GM18519 (cell line): ENCODE measurements around the gene CREBBP.

Source experiments
- ATAC-seq: cut with Tn5 transposase; IDR thresholded peaks from one replicate; pipeline ENCODE4 v1.9.1; 2021; ENCODE audit warnings: mild to moderate bottlenecking, moderate library complexity; ENCODE audit not compliant: unreplicated experiment, low FRiP score

The CREBBP gene

GRCh38 chr16:3800477-3801270 lies 79.8 kb downstream of the CREBBP start:
- ATAC-seq, result no peak

- no peak for ATAC-seq
These were observed 80.5 kb downstream of the CREBBP start for GRCh38 chr16:3800019-3800418.

- no peak for ATAC-seq
These were observed 81.2 kb downstream of the CREBBP start for GRCh38 chr16:3799354-3799753.

- ATAC-seq, result no peak
These were observed 81.7 kb downstream of the CREBBP start for GRCh38 chr16:3798838-3799237.

GRCh38 chr16:3797904-3798811 lies 82.4 kb downstream of the CREBBP start:
- no peak for ATAC-seq

DNA sequence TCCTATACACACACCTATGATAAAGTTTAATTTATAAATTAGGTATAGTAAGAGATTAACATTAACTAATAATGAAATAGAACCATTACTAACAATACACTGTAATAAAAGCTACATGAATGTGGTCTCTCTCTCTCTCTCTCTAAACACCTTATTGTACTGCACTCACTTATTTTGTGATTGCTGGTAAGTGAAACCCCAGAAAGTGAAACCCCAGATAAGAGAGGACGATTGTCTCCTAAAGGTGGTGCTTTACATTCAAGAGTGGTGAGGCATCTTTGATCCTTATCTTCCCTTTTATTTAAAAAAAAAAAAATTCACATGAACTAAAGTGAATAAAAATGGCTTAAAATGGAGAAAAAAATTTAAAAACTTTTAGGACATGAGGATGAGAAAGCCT lies 83.0 kb downstream of the CREBBP start:
- ATAC-seq, result no peak

DNA sequence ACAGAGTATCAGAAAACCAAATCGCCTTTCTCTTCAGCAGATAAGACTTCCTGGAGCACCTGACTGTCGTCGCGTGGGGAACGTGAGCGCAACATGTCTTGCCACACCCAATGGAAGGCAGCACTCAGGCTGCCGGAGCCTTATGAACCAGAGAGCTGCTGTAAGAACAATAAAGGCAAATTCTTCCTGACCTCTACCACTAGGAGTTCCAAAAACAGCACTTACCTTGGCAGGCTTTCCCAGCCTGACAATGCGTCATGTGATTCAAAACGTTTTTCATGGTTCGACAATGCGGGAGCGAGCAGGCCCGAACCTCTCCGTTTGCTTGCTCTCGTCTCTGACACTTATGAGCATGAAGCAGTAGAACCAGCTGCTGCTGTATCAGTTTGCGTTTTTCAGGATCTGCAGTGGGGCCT lies 87.3 kb downstream of the CREBBP start:
- no peak for ATAC-seq

- no peak for ATAC-seq
These were observed 88.0 kb downstream of the CREBBP start for GRCh38 chr16:3792472-3793012.

DNA sequence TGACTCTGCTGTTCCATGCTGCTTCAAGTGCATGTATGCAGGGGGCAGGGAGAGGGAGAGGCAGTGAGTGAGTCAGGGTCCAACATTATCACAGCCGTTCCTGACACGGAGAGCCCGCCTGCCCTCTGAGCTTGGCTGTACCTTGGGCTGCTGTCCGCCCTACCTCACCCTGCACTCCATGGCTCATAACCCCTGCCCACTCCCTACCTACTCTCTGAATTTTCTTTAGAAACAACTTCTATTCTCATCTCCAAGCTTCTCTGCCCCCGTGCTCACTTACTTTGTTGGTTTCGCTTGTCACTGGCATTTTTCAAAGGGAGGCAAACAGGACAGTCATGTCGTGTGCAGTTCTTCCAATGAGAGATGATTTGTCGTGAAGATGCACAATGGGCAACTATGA lies 88.8 kb downstream of the CREBBP start:
- ATAC-seq, result no peak

DNA sequence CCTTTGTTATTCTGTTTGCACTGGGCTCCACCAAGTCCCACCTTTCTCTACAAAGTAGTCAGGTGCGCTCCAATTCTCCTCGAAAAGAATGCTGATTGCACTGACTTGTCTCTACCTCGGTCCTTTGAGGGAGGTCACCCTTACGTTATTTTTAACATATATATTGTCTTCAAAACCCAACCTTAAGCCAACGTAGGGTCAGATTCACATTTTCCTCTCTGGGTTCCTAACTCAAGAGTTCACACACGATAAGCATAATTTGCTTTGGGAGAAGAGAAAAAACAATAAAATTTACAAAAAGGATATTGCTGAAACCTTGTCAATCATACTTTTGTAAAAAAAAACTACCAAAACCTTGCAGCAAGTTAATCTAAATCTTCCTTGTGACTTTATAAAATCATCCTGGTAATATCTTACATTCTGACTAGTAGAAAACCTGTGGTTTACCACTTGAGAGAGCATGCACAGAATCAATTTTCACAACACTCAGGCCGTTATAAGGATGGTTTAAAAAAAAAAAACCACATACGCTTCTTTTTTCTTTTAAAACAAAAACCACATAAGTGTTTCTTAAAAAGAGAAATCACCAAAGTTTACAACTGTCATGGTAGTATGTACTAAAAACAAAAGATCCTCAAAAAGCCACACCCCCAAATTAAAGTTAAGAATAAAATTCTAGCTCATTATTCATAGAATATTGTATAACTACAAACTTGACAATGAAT lies 91.0 kb downstream of the CREBBP start:
- ATAC-seq, result no peak

GRCh38 chr16:3788711-3789374 lies 91.7 kb downstream of the CREBBP start:
- ATAC-seq, result no peak

DNA sequence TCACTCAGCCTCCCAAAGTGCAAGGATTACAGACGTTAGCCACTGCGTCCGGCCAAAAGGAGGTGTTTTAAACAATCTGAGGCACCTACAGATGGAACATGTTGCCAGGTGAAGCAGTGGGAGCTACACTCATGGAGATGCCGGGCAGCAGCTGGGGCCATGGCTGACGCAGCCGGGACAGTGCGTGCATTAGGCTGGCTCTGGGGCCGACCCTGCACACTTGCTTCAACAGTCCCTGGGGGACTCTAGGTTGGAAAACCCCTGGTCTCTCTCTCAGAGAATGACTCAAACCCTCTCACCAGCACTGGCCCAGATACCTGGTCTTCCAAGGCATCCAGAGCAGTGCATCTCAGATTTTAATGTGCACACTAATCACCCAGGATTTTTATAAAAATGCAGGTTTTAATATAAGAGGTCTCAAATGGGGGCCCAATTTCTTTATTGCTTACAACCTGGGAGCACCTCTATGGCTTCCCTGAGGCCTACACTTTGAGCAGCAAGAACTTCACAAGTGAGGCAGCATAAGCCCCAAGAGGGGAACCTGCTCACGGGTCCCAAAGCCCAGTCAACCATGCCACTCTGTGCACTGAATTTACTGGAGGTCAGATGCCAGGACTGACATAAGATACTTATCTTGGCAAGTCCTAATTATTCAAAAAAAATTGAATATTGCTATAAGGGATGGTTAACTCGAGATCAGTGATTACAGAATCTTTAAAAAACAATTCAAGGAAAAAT lies 92.4 kb downstream of the CREBBP start:
- no peak for ATAC-seq

- ATAC-seq, result no peak
These were observed 95.1 kb downstream of the CREBBP start for GRCh38 chr16:3785413-3785812.

GRCh38 chr16:3783516-3783915 lies 97.0 kb downstream of the CREBBP start:
- ATAC-seq, result no peak

DNA sequence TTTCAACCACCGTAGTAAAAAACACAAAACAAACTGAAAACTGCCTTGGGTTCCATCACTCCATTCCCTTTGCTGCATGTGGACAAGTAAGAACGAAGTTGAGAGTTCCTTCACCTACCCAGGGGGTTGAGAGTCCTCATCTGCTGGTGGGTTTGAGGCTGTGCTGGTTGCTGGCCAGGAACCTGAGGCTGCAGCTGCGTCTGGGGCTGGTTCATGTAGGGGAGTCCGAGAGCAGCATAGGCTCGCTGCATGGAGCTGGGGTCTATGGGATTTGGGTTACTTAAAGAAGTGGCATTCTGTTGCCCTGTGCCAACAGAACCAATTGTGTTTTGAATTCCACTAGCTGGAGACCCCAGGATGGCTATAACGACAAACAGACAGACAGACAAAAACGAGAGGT lies 97.9 kb downstream of the CREBBP start:
- ATAC-seq, result no peak

DNA sequence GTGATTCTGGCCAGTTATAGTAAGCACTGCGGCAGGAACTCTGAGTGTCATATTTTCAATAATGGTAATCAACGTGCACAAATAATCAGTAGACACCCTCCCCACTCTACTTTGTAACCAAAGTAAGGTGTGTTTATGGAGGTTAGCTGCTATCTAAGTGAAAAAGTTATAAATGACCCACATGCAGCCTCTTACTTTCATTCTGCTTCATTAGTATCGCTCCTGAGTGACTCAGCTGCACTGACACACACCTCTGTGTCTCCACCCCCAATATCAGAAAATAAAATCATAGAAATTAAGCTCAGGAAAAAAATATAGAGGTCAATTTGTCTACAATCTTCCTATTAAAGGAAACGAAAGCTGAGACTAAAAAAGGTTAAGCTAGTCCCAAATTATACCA lies 99.1 kb downstream of the CREBBP start:
- ATAC-seq, result no peak

GRCh38 chr16:3780570-3780969 lies 99.9 kb downstream of the CREBBP start:
- no peak for ATAC-seq

- no peak for ATAC-seq
These were observed 104.2 kb downstream of the CREBBP start for GRCh38 chr16:3776316-3776715.

GRCh38 chr16:3774819-3775218 lies 105.7 kb downstream of the CREBBP start:
- no peak for ATAC-seq
